Suppressor macrophage (primary cell): ENCODE measurements around the gene MEF2C.

ENCODE experiments used
- DNase-seq, 4 experiments: peaks; one replicate each; pipeline ENCODE4 v3.0.0-alpha.2; 2020 to 2022

The MEF2C gene

DNA sequence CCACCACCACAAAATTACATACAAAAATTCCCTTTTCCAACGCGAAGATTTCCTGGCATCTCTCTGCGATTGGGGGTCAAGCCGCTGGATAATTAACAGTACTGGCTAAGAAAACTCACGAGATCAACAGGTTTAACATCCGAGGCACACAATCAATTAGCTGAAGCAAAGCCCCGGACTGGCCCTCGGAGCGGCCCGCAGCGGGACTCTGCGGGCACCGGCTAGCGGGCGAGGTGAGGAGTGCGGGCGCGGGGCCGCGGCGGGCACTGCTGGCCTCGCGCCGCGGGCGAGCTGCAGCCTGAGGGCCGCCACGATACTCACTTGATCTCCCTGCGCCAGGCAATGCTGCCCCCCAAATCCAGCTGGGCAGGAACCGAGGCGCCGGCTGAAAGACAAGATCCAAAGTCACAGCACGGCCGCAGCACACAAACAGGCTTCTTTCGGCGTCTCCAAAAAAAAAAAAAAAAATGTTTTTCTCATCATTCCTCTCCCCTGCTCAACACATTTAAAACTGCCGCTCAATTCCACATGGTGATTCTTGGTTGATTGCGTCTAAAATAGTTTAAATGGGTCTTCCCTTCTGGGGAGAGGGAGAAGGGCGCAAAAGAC, 210.2 kb downstream of the MEF2C start:
- no peak for DNase-seq

DNA sequence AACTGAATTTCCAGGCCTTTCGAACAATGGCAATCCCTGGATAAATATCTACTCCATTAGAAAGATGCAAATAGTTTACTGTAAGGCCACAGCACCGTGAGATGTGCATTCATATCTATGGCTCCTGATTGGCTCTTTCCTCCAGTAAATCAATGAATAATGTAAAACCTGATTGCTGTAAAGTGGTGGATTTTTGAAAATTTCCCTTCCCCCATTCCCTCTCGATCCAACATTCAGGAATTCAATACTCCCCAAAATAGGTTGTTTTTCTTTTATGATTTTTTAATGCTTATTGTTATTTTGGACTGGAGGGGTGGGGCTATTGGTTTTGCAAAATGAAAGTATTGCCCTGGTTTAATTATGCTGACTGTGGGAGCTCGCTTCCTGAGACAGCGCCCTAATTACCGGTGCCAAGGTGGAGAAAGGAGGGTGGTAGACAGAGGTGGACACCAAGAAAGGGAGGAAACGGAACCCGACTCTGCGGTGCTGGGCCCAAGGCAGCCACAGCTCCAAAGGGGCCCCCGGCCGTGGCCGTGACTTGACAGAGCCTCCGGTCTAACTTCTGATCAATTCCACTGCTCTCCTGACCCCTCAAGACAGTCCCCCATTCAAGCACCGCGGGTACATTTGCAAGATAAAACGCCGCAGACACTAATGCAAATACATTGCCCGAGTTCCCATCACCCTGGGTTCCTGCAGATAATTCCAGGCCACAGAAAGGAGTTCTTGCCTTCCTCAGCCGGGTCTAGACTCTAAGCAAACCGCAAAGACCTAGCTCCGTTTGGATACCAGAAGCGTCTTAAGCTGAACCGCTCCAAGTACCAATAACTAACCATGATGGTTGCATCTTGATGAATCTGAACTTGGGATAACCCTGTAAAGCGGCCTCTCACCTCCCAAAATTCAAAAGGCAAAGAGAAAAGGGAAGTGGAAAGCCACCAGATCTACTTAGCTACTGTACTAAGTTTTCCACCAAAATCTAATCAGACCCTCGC, 211.2 kb downstream of the MEF2C start:
- DNase-seq = no peak

DNA sequence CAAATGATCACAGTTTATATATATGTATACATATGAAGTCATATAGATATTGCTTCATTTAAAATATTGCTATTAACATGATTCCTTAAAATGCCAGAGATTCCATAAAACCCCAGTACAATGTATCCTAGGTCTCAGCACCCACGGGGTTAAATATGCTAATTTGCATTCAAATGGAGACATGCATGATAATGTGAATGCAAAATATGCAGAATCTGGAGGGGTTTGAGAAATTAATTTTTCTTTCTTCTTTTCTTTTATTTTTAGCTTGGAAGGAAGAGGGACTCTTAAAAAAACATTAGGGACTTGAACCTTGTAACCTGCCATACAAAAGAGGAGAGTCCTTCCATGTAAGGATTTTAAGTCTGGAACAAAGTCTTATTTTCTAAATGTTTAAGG, 211.9 kb downstream of the MEF2C start:
- no peak for DNase-seq

DNA sequence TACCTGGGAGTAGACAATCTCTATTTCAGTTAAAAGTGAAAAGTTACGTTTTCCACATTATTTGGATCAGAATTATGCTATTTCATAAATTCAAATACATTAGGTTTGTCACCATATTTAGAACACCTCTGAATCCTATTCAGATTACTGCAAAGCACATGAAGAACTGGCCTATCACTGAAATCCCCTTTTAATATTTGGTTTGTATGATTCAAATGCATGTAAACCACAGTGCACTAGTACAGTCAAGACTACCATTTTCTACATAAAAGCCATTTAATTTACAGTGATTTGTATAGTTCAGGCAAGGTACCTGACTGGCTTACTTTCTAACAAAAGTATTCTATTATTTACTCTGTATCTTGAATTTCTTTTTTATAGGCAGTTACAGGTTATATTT, 212.5 kb downstream of the MEF2C start:
- DNase-seq = no peak

DNA sequence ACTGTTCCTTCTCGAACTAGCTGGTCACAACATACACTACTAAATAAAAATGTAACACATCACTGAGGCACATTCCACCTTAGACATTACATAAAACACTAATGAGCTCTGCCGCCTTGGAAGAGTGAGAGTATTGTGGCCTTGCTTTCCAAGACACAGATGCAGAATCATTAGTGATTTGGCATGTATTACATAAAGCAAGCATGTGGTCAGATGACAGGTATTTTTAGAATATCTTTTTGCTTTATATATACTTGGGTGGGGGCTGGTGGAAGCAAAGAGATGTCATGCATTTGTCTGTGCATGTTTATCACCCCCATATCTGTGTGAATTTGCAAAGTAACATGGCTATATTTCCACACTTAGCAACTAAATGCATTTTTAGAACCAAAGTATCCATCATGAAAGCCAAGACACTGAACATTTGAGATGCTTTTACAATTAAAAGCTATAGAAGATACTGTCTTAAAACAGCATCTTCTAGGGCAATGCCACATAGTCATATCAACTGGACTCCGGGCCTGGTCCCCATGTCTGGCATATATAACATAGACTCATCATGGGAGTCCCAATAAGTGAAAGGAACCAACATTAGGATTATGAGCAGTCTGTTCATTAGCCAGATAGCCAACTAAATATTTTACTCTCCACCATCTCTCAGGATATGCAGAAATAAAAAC, 213.5 kb downstream of the MEF2C start:
- DNase-seq = no peak

DNA sequence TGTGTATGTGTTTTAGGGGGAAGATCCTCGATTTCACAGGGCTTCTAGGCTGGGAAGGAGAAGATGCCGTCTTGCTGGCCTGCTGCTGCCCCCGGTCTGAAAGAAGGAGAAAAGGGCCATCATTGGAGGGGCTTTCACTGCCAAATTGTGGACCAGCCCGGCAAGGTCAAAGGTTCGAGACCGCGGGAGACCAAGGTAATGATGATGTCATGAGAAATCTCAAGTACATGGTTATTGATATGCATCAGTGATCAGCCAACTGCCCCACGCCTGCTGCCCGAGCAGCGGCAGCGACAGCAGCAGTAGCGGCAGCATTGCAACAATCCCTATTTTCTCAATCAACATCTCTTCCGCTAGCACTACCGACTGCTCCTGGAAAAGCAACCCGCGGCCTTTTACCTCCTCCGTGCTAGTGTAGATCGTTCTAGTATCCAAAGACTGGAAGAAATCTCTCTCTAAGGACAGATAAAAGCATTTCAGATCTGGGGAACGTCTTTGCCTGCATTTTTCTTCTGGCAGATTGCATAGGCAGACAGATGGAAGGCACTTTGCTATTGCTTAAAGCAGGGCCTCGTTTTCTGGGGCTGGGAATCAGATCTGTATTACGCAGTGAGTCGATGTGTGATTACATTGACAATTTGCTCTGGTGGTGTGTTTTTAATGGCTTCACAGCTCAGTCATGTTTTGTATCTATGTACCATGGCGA, 215.3 kb downstream of the MEF2C start:
- no peak for DNase-seq
